Femur (tissue), 1 donor: ENCODE data around the gene LAP3.
"Not testable (repeated sequence)": the region's sequence is repeated elsewhere in the genome, so short reads cannot be mapped to it uniquely, and the experiment has no call there.

Experiments used
- DNase-seq: peaks from one replicate; pipeline ENCODE4 v3.0.0-alpha.2; 2017

LAP3 gene

DNA sequence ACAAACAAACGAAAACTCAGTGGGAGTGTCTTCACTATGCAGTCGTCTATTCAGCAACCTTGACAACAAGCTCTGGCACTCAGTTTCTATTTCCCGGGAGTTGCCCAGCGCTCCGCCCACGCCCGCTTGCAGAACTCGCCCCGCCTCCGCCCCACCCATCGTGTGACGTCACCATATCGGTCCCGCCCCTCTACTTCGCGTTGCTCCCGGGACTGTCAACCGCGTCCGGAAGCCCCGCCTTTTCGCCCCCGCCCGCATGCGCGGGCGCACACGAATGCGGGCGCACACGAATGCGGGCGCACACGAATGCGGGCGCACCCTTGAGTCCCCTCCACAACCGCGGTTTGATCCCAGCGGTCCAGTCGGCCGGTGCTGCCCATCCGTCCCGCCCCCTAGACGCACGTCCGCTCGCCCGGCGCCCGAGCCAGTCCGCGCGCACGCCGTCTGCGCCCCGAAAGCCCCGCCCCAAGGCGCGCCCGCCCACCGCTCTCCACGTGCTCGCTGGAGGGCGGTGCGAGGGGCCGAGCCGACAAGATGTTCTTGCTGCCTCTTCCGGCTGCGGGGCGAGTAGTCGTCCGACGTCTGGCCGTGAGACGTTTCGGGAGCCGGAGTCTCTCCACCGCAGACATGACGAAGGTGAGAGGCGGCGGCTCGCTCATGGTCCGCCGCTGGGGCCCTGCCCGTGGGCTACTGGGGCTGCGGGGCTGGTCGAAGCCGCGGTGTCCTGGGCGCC, at the start of gene LAP3:
Gene LAP3, plus strand, starts transcription at position 267 of the 733 bp plus-strand sequence. Its CDS starts 268 bp downstream, at position 535.
- peak; percentile 99 for DNase-seq

DNA sequence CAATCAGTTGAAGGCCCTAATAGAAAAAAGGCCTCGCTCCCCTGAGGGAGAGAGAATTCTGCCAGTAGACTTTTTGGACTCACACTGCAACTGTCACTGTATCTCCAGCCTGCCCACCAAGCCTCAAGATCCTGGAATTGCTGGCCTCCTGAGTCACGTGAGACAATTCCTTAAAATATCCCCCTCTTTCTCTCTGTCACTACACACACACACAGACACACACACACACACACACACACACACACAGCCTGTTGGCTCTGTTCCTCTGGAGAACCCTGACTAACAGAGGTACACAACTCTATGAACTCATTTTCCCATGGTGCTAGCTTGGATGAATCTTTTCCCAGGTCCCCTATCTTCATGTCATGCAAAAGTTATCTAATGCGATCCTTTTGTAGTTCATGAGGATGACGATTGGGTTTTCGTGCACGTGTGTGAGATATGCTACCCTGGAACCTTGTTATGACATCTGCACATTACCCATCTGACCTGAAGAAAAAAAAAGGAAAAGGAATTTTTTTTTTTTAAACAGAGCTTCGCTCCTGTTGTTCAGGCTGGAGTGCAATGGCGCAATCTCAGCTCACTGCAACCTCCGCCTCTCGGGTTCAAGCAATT, 48.3 kb upstream of the LAP3 start:
- DNase-seq: no peak

DNA sequence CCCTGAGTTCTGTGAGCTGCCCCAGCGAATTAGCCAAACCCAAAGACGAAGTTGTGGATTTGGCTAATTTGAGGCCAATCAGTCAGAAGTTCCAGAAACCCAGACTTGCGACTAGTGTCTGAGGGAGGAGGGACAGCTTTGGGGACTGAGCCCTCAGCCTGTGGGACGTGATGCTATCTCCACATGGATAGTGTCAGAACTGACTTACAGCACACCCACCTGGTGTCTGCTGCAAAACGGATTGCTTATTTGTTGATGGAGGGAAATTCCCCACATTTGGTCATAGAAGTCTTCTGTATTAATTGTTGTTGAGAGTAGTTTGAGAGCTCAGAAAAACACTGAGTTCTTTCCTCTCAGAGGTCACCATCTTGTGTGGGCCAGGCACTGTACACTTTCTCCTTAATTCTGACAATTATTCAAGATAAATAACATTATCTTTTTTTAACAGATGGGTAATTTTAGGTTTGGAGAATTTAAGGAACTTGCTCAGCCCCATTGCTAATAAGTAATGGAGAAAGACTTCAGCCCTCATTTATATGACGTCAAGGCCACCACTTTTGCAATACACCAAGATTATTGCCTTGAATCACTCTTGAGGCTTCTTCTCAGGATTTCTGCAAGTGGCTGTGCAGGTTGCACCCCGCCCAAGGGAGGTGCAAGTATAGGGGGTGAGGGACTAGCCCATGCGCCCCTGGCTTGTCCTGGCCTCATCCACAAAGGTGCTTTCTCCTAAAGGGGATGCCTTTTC, 45.3 kb upstream of the LAP3 start:
- no peak for DNase-seq

DNA sequence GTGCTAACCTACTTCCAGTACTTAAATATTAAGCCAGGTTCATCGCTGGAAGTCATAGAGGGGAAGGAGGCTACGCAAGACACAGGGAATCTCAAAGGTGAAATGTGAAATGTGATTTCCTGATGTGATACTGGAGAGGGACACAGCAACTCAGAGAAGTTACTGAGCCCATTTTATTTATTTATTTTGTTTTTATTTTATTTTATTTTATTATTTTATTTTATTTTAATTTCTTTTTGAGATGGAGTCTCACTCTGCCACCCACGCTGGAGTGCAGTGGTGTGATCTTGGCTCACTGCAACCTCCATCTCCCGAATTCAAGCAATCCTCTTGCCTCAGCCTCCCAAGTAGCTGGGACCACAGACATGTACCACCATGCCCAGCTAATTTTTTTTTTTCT, 42.3 kb upstream of the LAP3 start:
- DNase-seq: no peak

DNA sequence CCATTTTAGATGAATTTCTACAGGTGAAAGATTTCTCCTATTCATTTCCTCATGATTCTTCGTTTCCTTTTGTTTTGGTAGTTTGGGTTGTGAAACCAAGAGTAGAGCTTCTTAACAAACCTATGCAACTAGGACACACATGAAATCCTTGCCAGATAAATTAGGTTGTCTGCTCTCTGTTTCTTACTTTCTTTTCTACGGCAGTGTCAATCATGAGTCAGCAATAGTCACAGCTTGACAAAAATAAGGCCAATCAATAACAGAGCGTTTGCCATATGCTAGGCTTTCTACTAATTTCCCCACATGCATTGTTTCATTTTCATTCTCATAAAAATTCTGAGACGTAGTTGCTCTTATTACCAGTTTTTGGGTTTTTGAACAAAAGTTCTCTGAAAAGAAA, 41.8 kb upstream of the LAP3 start:
- DNase-seq: no peak

DNA sequence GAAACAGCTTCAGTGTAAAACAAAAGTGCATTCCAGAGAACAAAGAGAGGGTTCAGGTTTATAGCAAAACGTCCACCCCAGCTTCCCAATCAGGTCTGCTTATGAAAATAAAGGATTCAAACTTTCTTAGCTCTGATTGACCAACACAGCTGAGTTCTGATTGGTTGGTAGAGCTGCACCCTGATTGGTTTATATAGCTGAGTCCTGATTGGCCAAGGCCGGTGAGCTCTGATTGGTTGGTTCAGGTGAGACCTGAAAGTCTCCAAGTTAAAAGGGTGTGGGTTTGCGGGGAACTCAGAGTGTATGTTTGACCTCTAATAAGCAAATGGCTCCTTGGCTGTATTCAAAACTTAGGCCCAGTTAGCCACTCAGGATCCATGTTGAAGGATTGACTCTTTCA, 41.1 kb upstream of the LAP3 start:
- DNase-seq: no peak

DNA sequence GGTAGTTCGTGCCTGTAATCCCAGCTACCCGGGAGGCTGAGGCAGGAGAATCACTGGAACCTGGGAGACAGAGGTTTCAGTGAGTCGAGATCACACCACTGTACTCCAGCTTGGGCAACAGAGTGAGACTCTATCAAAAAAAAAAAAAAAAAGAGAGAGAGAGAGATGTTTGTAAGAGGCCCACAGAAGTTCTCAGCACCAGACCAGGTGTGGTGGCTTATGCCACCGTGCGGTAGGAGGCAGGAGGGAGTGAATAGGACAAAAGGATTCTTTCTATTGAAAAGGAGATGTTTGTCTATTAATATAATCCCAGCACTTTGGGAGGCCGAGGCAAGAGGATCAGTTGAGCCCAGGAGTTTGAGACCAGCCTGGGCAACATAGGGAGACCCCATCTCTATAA, 39.9 kb upstream of the LAP3 start:
- DNase-seq: not testable (repeated sequence)

DNA sequence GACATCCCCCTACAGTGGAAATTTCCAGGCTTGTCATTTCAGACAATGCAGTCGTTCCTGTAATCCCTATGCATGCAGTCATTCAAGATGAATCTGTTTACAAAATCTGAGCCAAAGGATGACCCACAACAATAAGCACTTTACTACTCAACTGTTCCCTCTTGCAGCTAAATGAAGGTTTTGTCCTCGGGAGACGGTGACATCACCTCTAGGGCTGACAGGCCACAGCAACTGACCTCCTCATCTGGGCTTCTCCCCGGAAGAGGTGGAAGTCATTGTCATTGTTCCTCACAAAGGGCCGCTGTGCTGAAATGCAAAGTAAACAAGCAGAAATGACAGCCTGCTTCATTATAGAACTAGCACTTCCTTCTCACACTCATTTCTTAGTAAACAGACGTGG, 32.8 kb upstream of the LAP3 start:
- DNase-seq: no peak

DNA sequence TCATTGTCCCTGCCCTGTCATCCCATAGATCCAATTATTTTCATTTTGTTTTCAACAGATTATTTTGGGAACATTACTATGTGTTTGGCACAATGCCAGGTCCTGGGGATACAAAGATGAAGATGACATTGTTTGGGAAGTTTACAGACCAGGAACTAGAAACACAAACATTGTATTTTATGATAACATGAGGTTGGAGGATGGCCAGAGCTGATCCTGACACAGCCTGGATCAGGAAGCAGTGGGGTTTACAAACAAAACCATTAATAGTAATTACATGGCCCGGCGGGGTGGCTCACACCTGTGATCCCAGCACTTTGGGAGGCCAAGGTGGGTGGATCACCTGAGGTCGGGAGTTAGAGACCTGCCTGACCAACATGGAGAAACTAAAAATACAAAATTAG, 32.2 kb upstream of the LAP3 start:
- no peak for DNase-seq

DNA sequence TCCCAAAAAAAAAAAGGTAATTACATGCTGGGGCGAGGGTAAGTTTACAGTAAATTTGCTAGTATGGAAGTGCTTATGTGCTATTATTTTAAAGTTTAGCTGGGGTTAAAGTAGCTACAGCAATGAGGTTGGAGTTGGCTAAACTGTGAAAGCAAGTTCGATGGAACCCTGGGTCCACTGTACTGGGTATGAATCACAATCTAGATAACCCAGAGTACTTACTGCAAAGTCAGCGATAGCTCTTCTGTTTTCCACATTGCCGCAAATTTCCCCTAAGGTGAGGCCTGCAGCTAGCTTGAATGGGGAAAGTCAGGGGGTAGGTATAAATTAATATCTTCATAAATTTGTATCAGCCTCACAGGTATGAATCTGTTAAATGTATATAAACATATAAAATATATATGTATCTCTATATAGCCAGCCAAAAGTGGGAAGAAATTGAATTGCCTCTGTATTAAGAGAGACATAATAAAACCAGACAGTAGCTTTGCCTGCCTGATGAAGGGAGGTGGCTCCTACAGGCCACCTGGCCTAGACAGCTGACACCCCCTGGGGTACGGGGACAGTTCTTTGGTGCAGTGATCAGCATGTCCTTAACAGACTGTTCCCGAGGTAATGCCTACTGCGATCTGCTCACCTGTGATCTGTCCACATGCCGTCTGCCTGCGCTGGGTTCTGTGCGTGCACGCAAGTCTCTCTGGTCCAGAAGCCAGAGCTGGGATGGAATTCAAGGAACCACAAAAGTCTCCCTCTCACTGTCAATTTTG, 31.4 kb upstream of the LAP3 start:
- no peak for DNase-seq

DNA sequence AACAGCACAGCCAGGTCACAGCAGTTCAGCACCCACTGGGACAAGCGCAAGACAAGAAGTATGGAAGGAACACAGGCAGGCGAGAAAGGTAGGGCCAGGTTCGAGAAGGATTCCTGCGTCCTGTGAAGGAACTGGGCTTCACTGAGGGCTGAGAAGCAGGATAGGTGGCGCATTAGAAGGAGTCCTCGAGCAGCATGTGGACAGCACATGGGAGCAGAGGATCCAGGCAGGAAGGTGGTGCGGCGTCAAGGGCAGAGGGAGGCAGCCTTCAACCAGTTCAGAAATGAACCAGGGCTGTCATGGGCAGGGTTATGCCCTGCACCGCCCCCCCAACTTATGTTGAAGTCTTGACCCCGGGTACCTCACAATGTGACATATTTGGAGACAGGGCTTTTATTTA, 30.8 kb upstream of the LAP3 start:
- no peak for DNase-seq

DNA sequence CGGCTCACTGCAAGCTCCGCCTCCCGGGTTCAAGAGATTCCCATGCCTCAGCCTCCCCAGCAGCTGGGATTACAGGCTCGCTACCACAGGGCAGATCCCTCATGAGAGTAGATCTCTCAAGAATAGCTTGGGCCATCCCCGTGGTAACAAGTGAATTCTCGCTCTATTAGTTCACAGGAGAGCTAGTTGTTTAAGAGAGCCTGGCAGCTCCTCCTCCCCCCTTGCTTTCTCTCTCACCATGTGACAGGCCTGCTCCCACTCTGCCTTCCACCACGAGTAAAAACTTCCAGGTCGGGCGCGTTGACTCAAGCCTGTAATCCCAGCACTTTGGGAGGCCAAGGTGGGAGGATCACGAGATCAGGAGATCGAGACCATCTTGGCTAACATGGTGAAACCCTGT, 30.3 kb upstream of the LAP3 start:
- DNase-seq: no peak

DNA sequence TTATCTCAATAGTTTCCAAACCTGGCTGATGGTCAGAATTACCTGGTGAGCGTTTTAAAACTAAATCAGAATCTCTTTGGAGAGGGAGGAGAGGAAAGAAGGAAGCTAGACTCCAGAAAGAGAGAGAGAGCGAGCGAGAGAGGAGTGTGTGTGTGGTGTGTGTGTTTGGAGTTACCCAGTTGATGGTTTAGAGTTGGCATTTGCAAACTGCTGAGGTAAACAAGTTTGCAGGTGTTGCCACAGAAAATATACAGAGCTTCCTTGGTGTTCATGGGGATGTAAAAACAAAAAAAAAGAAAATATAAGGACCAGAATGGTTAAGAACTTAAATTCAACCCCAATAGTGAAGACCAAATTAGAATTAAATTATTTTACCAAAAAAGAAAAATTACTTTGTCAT, 26.4 kb upstream of the LAP3 start:
- DNase-seq: no peak

DNA sequence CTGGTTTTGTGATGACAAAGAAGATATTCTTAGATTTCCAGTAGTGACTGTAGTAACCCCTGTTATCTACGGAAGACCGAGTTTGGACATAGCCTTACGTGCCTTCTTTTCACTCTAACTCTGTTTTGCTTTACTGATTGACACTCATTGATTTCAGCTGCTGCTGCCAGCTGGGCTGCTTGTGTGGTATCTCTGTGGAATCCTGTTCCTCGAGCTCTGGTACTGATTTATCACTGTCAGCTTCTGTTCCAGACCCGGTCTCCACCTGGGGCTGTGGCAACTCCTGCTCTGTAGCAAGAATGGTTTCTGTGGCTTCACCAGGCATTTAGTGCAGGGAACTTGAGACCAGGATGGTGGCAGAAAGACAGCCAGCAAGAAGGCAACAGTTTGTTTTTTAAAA, 24.6 kb upstream of the LAP3 start:
- DNase-seq: no peak

DNA sequence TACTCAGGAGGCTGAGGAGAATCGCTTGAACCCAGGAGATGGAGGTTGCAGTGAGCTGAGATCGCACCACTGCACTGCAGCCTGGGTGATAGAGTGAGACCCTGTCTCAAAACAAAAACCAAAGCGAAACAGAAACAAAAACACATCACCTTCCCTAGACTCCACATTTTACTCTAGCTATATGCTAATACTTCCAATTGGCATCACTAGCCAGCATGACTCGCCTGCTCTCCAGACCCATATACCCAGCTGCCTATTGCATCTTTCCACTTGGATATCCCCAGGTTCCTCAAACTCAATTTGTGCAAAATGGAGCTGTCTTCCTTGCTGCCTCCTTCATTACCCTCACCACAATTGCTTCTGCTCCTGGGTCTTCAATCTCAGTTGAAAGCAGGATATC, 22.4 kb upstream of the LAP3 start:
- no peak for DNase-seq

DNA sequence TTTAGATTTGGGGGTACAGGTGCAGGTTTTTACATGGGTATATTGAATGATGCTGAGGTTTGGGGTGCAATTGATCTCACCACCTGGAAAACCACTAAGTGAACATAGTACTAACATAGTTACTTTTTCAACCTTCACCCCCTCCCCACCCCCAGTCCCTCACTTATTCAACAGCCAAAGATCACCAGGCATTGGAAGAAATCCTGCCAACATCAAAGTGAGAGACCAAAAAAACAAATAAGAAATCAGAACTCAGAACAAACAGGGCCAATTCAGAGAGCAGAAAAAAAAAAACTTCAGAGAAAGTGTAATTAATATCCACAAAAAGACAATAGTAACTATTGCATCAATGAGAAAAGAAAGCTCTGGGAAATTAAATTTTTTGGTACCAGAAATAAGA, 20.5 kb upstream of the LAP3 start:
- no peak for DNase-seq

DNA sequence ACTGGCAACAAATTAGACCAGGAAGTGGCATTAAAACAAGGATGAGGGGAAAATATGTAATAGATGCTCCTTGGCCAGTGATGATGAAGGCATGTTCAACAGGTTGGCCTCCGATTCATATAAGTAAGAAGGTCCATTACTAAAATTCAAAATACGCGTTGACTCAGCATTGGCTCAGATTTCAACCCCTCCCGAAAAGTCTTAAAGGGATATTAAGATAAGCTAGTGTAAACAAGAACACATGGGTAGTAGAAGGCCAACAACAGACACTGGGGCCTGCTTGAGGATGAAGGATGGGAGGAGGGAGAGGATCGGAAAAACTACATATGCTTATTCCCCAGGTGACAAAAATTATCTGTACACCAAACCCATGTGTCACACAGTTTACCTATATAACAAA, 19.1 kb upstream of the LAP3 start:
- DNase-seq: no peak

DNA sequence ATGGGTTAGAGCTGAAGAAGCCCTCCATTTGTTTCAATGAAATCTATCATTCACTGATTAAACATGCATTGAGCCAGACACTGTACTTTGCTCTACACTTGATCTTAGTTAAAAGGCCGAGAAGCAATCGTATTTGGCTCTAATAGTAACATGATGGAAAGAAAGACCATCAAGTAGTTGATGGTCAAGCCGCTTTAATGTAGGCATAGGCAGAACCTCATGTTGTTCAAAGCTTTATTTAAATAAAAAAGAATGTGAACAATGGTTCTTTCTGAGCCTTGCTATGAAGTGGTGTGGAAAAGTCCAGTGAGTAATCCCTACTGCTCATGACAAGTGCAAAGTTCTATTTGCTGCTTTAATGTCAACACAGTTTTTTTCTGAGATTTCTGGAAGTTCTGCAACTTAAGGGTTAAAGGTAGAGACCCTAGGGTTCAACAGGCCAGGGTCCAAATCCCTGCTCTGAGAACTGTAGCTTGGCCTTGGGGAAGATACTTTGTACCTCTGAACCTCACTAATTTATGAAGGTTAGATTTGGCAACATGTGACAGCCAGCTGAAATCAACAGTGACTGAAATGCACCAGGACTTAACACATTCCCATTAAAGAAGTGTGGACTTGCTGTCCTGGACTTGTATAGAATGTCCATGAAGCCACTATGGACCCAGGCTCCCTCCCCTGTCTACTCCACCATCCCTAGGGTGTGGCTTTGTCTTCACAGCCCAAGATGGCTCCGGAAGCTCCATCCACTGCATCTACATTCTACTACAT, 17.9 kb upstream of the LAP3 start:
- no peak for DNase-seq

DNA sequence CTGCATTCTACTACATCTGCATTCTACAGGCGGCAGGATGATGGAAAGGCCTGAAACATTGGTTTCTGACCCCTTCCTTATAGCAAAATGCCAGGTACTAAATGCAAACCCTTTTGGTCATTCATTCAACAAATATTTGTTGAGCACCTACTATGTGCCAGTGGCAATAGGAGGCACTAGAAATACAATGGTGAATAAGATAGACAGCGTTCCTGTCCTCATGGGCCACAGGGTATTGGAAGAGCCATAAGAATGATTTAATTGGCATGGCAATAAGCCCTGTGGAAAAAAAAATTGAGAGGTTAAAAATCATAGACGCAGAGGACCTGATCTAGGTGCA, 17.3 kb upstream of the LAP3 start:
- DNase-seq: no peak

DNA sequence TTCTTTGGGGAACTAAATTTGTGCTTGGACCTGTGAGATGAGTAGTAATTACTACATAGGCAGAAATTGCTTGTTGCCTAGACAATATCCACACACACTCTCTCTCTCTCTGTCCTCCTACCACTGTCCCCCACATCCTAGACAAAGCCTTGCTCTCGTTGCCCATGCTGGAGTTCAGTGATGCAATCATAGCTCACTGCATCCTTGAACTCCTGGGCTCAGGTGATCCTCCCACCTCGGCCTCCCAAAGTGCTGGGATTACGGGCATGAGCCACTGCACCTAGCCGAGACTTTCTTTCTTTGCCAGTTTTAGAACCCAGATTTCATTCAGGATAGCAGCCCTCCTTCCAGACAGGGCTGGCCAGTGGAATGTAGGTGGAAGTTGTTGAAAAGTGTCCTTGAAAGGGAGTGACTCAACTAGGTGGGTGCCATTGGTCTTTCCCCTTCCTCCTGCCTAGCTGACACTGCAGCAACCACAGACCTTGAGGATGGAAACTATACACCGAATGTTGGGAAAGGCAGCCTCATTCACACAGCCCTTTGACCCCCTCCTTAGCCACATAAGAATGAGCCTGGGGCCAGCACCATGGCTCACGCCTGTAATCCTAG, 16.8 kb upstream of the LAP3 start:
- no peak for DNase-seq

DNA sequence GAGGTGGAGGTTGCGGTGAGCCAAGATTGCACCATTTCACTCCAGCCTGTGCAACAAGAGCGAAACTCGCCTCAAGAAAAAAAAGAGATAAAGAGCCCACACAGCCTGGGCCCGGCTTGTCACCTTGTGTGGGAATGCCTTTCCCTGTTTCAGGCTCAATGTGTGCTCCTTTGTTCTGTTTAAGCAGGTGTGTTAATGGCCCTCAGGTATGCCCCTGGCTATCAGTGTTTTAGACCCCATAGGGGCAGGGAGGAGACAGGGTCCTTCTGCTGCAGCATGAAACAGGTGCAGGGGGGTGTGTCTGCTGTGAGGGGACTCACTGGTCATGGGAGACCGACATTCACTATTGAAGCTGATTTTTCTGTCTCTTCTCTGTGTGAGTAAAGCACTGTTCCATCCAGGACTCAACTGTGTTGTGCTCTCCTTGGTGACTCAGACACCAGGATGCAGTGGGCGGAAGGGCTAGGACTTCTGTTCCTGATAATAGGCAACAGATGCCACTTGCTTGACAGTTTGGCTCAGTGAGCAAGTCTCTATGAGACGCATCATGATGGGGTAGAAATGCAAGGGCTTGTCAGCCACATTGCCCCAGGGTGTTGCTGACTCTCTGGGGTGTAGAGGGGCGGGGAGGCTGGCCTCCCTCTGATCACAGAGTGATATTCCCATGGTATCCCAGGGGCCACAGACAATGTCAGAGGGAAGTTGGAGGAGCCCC, 15.6 kb upstream of the LAP3 start:
- no peak for DNase-seq

DNA sequence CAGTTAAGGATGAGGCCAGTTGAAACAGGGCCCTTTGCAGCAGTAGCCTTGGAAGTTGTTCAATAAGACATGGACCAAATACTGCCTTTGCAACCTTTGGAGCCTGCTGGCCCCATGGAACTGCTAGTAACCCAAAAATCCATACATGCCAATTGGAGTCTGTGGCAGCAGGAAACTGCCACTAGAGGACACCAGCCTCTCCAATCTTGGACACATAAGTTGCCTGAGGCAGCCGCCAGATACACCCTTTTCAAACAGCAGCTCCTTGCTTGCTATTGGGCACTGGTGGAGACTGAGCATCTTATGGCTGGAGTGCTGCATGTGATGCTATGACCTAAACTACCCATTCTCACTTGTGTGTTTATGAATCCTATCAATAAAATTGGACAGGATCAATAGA, 14.8 kb upstream of the LAP3 start:
- no peak for DNase-seq
